Endothelial cell of umbilical vein (primary cell): ENCODE results near the gene TFCP2. TPM values are rescaled to one million over a fixed set of nuclear protein-coding genes. Genes with fewer than 3 reads are reported as not detected.

Source experiments
- BruUV-seq: library from RNA; stranded (reverse); fragments of 400-500 nt; replicated peaks from 2 replicates; lab custom pipeline; 2021; lab: Mats Ljungman, UMichigan
- CTCF ChIA-PET: fragments of 300-600, 350-600 bp; sonication (Branson Sonifier 250); formaldehyde crosslinking; loops from one replicate; lab custom pipeline; 2021; ENCODE audit warnings: antibody characterized with exemption, inconsistent platforms; lab: Charles Lee
- POLR2A ChIA-PET: fragments of 300-600, 350-600 bp; sonication (Branson Sonifier 250); formaldehyde crosslinking; loops from one replicate; lab custom pipeline; 2021; ENCODE audit warnings: antibody characterized with exemption, inconsistent platforms; lab: Charles Lee
- DNase-seq: peaks from one replicate; pipeline ENCODE4 v3.0.0-alpha.2; 2011; ENCODE audit warnings: low read depth, low spot score
- FAIRE-seq: peaks from 2 replicates; lab custom pipeline; 2011; peaks lifted over from hg19 to GRCh38; lab: Jason Lieb, UNC
- H2AFZ ChIP-seq: 2 replicates; pipeline ENCODE4 v1.6.0; 2012; ENCODE audit warnings: low read depth, low read length, control low read depth, inconsistent platforms
- H3K27ac ChIP-seq: 2 replicates; pipeline ENCODE4 v1.5.1; 2011; ENCODE audit warnings: low read depth, mild to moderate bottlenecking, control low read depth, low read length, moderate library complexity; ENCODE audit not compliant: insufficient read depth
- H3K27me3 ChIP-seq, 2 experiments: 2 replicates each; pipeline versions ENCODE4 v1.6.0 to v1.6.1; 2011; ENCODE audit warnings: low read length in 2 of 2, mixed read lengths in 1 of 2; ENCODE audit not compliant: control insufficient read depth in 2 of 2, insufficient read depth in 2 of 2
- H3K36me3 ChIP-seq, 2 experiments: 2 replicates in 1 of 2; 3 replicates in 1 of 2; pipeline ENCODE4 v1.5.1; 2011; ENCODE audit warnings: low read length in 2 of 2, mild to moderate bottlenecking in 1 of 2, moderate library complexity in 1 of 2; ENCODE audit not compliant: control insufficient read depth in 2 of 2, insufficient read depth in 2 of 2; ENCODE audit errors: extremely low read depth in 1 of 2
- H3K4me1 ChIP-seq: 3 replicates; pipeline ENCODE4 v1.5.1; 2011; ENCODE audit warnings: mild to moderate bottlenecking, low read length; ENCODE audit not compliant: control insufficient read depth, insufficient read depth; ENCODE audit errors: extremely low read depth
- H3K4me2 ChIP-seq: 2 replicates; pipeline ENCODE4 v1.6.1; 2011; ENCODE audit warnings: low read length, control low read depth, mixed read lengths; ENCODE audit not compliant: insufficient read depth
- H3K4me3 ChIP-seq, 3 experiments: fragments of 200-600 bp in 1 of 3; sonication (generic), shearing (Covaris generic) in 1 of 3; replicated peaks in 1 of 3; 2 replicates each; pipeline ENCODE4 v1.5.1; 2011 to 2016; ENCODE audit warnings: control low read depth in 3 of 3, low read length in 3 of 3, mild to moderate bottlenecking in 2 of 3, inconsistent platforms in 1 of 3, low read depth in 1 of 3, moderate library complexity in 1 of 3; ENCODE audit not compliant: insufficient read depth in 1 of 3
- H3K79me2 ChIP-seq: 2 replicates; pipeline ENCODE4 v1.6.0; 2012; ENCODE audit warnings: low read length, inconsistent platforms; ENCODE audit not compliant: control insufficient read depth, insufficient read depth
- H3K9ac ChIP-seq: replicated peaks from 2 replicates; pipeline ENCODE3; 2011; ENCODE audit warnings: low read length, control low read depth; ENCODE audit not compliant: insufficient read depth; ENCODE audit errors: extremely low read depth
- H3K9me1 ChIP-seq: replicated peaks from 3 replicates; pipeline ENCODE4 v1.6.0; 2011; ENCODE audit warnings: mild to moderate bottlenecking, low read length; ENCODE audit not compliant: control insufficient read depth, insufficient read depth; ENCODE audit errors: extremely low read depth
- H3K9me3 ChIP-seq: replicated peaks from 2 replicates; pipeline ENCODE4 v1.5.1; 2012; ENCODE audit warnings: low read length, inconsistent platforms; ENCODE audit not compliant: control insufficient read depth, insufficient read depth
- H4K20me1 ChIP-seq: replicated peaks from 2 replicates; pipeline ENCODE3; 2011; ENCODE audit warnings: mild to moderate bottlenecking, low read length; ENCODE audit not compliant: control insufficient read depth, insufficient read depth; ENCODE audit errors: extremely low read depth
- EZH2 ChIP-seq: IDR thresholded peaks from 2 replicates; pipeline ENCODE4 v1.6.1; 2012; ENCODE audit warnings: borderline replicate concordance, low read depth, mild to moderate bottlenecking, moderate library complexity, low read length, inconsistent platforms; ENCODE audit not compliant: severe bottlenecking
- FOS ChIP-seq: IDR thresholded peaks from 2 replicates; pipeline ENCODE4 v1.6.1; 2011; ENCODE audit warnings: mild to moderate bottlenecking, low read length, moderate library complexity, borderline replicate concordance; ENCODE audit not compliant: insufficient read depth
- GATA2 ChIP-seq: IDR thresholded peaks from 2 replicates; pipeline ENCODE4 v1.7.0; 2011; ENCODE audit warnings: low read depth, mild to moderate bottlenecking, moderate library complexity, mixed read lengths, low read length; ENCODE audit not compliant: insufficient read length, insufficient read depth
- JUN ChIP-seq: IDR thresholded peaks from 2 replicates; pipeline ENCODE4 v1.6.1; 2011; ENCODE audit warnings: borderline replicate concordance, low read depth; ENCODE audit not compliant: insufficient read length, insufficient read depth
- MYC ChIP-seq: IDR thresholded peaks from one replicate; pipeline ENCODE4 v1.6.1; 2011; ENCODE audit warnings: mild to moderate bottlenecking, low read depth, low read length
- POLR2A ChIP-seq: IDR thresholded peaks from 2 replicates; pipeline ENCODE4 v1.6.1; 2012; ENCODE audit warnings: low read depth, mild to moderate bottlenecking, control low read depth, low read length
- POLR2AphosphoS5 ChIP-seq: IDR thresholded peaks from 2 replicates; pipeline ENCODE4 v1.6.1; 2012; ENCODE audit warnings: low read depth, mild to moderate bottlenecking, control low read depth, low read length, moderate library complexity; ENCODE audit not compliant: insufficient read depth
- dilution Hi-C: fragments of 300-500 bp; cut with MboI; formaldehyde crosslinking; loops from one replicate; pipeline ENCODE4 v1.15.0; 2019; ENCODE audit warnings: low sequenced_read_pairs; ENCODE audit not compliant: extremely low pct_ligation_motif_present
- intact Hi-C: fragments of 100-400 bp; cut with micrococcal nuclease; formaldehyde crosslinking; loops from one replicate; pipeline ENCODE4 v1.10.0; 2022
- polyA plus RNA-seq, 4 experiments: library from polyadenylated mRNA; depleted of rRNA in 3 of 4; stranded (reverse) in 3 of 4; unstranded in 1 of 4; fragments of >200 nt; gene quantifications; 2 replicates each; pipeline versions ENCODE4 v1.2.1 to v1.2.3, GENCODE V29; 2011 to 2012; ENCODE audit warnings: missing spikeins in 1 of 4
- total RNA-seq: library from RNA; stranded (reverse); gene quantifications from 2 replicates; pipeline ENCODE4 v1.2.3, GENCODE V29; 2021
- TF ChIP-seq, protein P1 (sequence below): IDR thresholded peaks from 2 replicates; pipeline ENCODE4 v1.6.1; 2011; ENCODE audit not compliant: insufficient read depth, insufficient read length
- TF ChIP-seq, protein P2 (sequence below), 2 donors: IDR thresholded peaks; 1 replicate in 1 of 2; 2 replicates in 1 of 2; pipeline ENCODE4 v1.5.1; 2011; ENCODE audit warnings: low read length in 2 of 2, mild to moderate bottlenecking in 2 of 2, moderate library complexity in 2 of 2, control low read depth in 1 of 2, inconsistent platforms in 1 of 2, low read depth in 1 of 2; ENCODE audit not compliant: insufficient read depth in 1 of 2; ENCODE audit errors: extremely low read depth in 1 of 2

Gene TFCP2
- total and polyA plus RNA-seq, 2 donors (not counting 3 experiments of a cell fraction or from before 2014, with no cell fraction given), result 10.2 to 28.6 TPM

DNA sequence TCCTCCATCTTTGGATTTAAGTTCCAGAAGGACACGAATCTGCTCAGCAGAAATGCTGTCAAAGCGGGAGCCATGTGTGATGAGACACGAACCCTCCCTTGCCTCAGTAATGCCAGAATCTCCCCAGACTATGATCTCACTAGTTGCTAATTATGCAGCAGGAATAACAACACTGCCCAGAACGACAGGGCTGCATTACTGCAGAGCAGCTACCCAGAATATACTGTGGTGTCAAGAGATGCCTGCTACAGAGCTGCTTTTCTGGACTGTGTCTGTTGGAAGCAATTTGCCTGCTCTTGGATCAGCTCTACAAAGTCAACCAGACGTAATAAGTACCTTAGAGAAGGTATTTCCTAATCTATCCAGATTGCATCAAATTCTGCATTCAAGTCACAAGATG lies 95.0 kb downstream of the TFCP2 start:
- intact Hi-C loops, result no loop called here
- H3K4me3 ChIP-seq, result no peak overlapping the region
- no peak overlapping the region for H2AFZ ChIP-seq
- TF ChIP-seq, protein P1, sequence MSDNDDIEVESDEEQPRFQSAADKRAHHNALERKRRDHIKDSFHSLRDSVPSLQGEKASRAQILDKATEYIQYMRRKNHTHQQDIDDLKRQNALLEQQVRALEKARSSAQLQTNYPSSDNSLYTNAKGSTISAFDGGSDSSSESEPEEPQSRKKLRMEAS, result no peak
- no peak for TF ChIP-seq POLR2A
- TF ChIP-seq, protein P2, sequence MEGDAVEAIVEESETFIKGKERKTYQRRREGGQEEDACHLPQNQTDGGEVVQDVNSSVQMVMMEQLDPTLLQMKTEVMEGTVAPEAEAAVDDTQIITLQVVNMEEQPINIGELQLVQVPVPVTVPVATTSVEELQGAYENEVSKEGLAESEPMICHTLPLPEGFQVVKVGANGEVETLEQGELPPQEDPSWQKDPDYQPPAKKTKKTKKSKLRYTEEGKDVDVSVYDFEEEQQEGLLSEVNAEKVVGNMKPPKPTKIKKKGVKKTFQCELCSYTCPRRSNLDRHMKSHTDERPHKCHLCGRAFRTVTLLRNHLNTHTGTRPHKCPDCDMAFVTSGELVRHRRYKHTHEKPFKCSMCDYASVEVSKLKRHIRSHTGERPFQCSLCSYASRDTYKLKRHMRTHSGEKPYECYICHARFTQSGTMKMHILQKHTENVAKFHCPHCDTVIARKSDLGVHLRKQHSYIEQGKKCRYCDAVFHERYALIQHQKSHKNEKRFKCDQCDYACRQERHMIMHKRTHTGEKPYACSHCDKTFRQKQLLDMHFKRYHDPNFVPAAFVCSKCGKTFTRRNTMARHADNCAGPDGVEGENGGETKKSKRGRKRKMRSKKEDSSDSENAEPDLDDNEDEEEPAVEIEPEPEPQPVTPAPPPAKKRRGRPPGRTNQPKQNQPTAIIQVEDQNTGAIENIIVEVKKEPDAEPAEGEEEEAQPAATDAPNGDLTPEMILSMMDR (IDR thresholded peaks at IDR 0.05; ENCODE audit: extremely low read depth in 1 of 2, insufficient read depth in 1 of 2, low read depth in 1 of 2, low read length in 2 of 2), result no peak
- no peak for TF ChIP-seq FOS
- TF ChIP-seq EZH2, result no peak
- no peak for TF ChIP-seq JUN
- no peak for TF ChIP-seq MYC
- TF ChIP-seq GATA2, result no peak
- TF ChIP-seq POLR2AphosphoS5, result no peak
- peaks cover 12% of the 10 kb centered on the region for H3K4me1 ChIP-seq
- no peak for DNase-seq
- H3K36me3 ChIP-seq, result peaks cover 0 to 5% of the 10 kb centered on the region in 2 experiments
- no peak overlapping the region for H3K4me2 ChIP-seq
- no peak for FAIRE-seq
- ChIA-PET POLR2A (interaction anchor here (0.6 kb wide), 1 partner anchor 9 kb away, joined by 9 read pairs; no protein-coding TSS in a partner anchor), CTCF (interaction anchor here (0.7 to 1.4 kb wide), 2 partner anchors 264 to 797 kb away, joined by 3 read pairs; no protein-coding TSS in a partner anchor)
- H3K9me1 ChIP-seq, result no peaks in the 10 kb centered on the region
- H4K20me1 ChIP-seq, result peaks cover 15% of the 10 kb centered on the region
- peaks cover 61% of the 10 kb centered on the region for H3K79me2 ChIP-seq
- no peaks in the 10 kb centered on the region for H3K27me3 ChIP-seq
- no peaks in the 10 kb centered on the region for H3K9me3 ChIP-seq
- BruUV-seq, result no TSS peak
- dilution Hi-C loops, result no loop called here
- H3K27ac ChIP-seq, result no peak overlapping the region
- H3K9ac ChIP-seq, result no peak overlapping the region
